GM18867 (cell line): ENCODE data around the gene RGPD5.
"Not testable (repeated sequence)": the region's sequence is repeated elsewhere in the genome, so short reads cannot be mapped to it uniquely, and the experiment has no call there.

Experiments
- ATAC-seq: cut with Tn5 transposase; IDR thresholded peaks from one replicate; pipeline ENCODE4 v1.9.1; 2021; ENCODE audit warnings: mild to moderate bottlenecking, moderate library complexity; ENCODE audit not compliant: unreplicated experiment

The RGPD5 gene

GRCh38 chr2:109891024-109891423, 96.9 kb downstream of the RGPD5 start:
- ATAC-seq: not testable (repeated sequence)

GRCh38 chr2:109893736-109894135, 99.6 kb downstream of the RGPD5 start:
- not testable (repeated sequence) for ATAC-seq

- ATAC-seq: not testable (repeated sequence)
Observed at GRCh38 chr2:109894141-109894540, 100.0 kb downstream of the RGPD5 start.

GRCh38 chr2:109895090-109895869, 101.2 kb downstream of the RGPD5 start:
- ATAC-seq: not testable (repeated sequence)

- peak; percentile 98 for ATAC-seq
Observed at GRCh38 chr2:109896212-109896611, 102.1 kb downstream of the RGPD5 start.

GRCh38 chr2:109897769-109898461, 103.8 kb downstream of the RGPD5 start:
- not testable (repeated sequence) for ATAC-seq

- ATAC-seq: not testable (repeated sequence)
Observed at GRCh38 chr2:109898462-109899336, 104.6 kb downstream of the RGPD5 start, which contains the start of gene LIMS3. Gene LIMS3 (plus strand): TSS chr2:109898688. CDS start chr2:109898729, 41 bp downstream.

GRCh38 chr2:109905796-109906195, 111.7 kb downstream of the RGPD5 start:
- ATAC-seq: peak; percentile 68
